A673 (cell line): ENCODE data around the gene QSOX2. TPM values are rescaled to one million over a fixed set of nuclear protein-coding genes. Genes with fewer than 3 reads are reported as not detected.

Experiments used
- BruUV-seq: library from RNA; stranded (reverse); fragments of 400-500 nt; replicated peaks from 2 replicates; lab custom pipeline; 2021; lab: Mats Ljungman, UMichigan
- CTCF ChIA-PET: fragments of 300-600 bp; sonication (Branson Sonifier 250); formaldehyde crosslinking; loops from one replicate; lab custom pipeline; 2022; ENCODE audit warnings: antibody characterized with exemption; lab: Charles Lee
- POLR2A ChIA-PET: fragments of 300-600 bp; sonication (Branson Sonifier 250); formaldehyde crosslinking; loops from one replicate; lab custom pipeline; 2022; ENCODE audit warnings: antibody characterized with exemption; ENCODE audit not compliant: low non-redundant PET; lab: Charles Lee
- DNase-seq: peaks from one replicate; pipeline ENCODE4 v3.0.0-alpha.2; 2015; ENCODE audit warnings: low spot score
- H3K27ac ChIP-seq: fragments of 200-600 bp; sonication (generic); 2 replicates; pipeline ENCODE4 v1.5.1; 2016; ENCODE audit warnings: mixed run types, low read depth, mild to moderate bottlenecking, mixed read lengths, antibody characterized with exemption, low read length; ENCODE audit not compliant: poor library complexity, severe bottlenecking
- H3K27me3 ChIP-seq: fragments of 200-600 bp; sonication (generic); replicated peaks from 2 replicates; pipeline ENCODE4 v1.6.1; 2017; ENCODE audit warnings: mixed run types, low read depth, mild to moderate bottlenecking, mixed read lengths, antibody characterized with exemption, low read length; ENCODE audit not compliant: insufficient read depth, poor library complexity
- H3K36me3 ChIP-seq: fragments of 200-600 bp; sonication (generic); 2 replicates; pipeline ENCODE4 v1.6.1; 2016; ENCODE audit warnings: mixed run types, mild to moderate bottlenecking, mixed read lengths, antibody characterized with exemption, low read length; ENCODE audit not compliant: insufficient read depth, poor library complexity, severe bottlenecking
- H3K4me1 ChIP-seq: fragments of 200-600 bp; sonication (generic); 2 replicates; pipeline ENCODE4 v1.6.1; 2017; ENCODE audit warnings: mixed run types, mild to moderate bottlenecking, mixed read lengths, antibody characterized with exemption, low read length; ENCODE audit not compliant: insufficient read depth, poor library complexity, severe bottlenecking
- H3K4me3 ChIP-seq: fragments of 200-600 bp; sonication (generic); 2 replicates; pipeline ENCODE4 v1.5.1; 2016; ENCODE audit warnings: low read depth, mixed run types, mild to moderate bottlenecking, mixed read lengths, low read length; ENCODE audit not compliant: poor library complexity, severe bottlenecking
- H3K9me3 ChIP-seq: fragments of 200-600 bp; sonication (generic); 2 replicates; pipeline ENCODE4 v1.6.1; 2016; ENCODE audit warnings: mixed run types, low read depth, mild to moderate bottlenecking, mixed read lengths, antibody characterized with exemption, low read length; ENCODE audit not compliant: poor library complexity, severe bottlenecking
- EZH2 ChIP-seq: fragments of 200-600 bp; sonication (generic); IDR thresholded peaks from 2 replicates; pipeline ENCODE4 v1.6.1; 2017; ENCODE audit warnings: borderline replicate concordance, low read depth, mild to moderate bottlenecking, mixed read lengths, antibody characterized with exemption, low read length; ENCODE audit not compliant: poor library complexity, severe bottlenecking
- intact Hi-C: fragments of 100-400 bp; cut with micrococcal nuclease; formaldehyde crosslinking; loops from one replicate; pipeline ENCODE4 v1.10.0; 2022; ENCODE audit not compliant: unreplicated experiment
- total RNA-seq: library from RNA; stranded (reverse); gene quantifications from 2 replicates; pipeline ENCODE4 v1.2.3, GENCODE V29; 2021
- TF ChIP-seq, protein P1 (sequence below): fragments of 300-800, 200-600 bp; sonication (generic); conservative IDR thresholded peaks from 2 replicates; pipeline ENCODE4 v1.5.1; 2017; ENCODE audit warnings: low read depth, mild to moderate bottlenecking, antibody characterized with exemption, low read length, moderate library complexity, mixed read lengths

QSOX2 gene
- total RNA-seq, 1 experiment from 2014 or later, result 43.7 TPM

DNA sequence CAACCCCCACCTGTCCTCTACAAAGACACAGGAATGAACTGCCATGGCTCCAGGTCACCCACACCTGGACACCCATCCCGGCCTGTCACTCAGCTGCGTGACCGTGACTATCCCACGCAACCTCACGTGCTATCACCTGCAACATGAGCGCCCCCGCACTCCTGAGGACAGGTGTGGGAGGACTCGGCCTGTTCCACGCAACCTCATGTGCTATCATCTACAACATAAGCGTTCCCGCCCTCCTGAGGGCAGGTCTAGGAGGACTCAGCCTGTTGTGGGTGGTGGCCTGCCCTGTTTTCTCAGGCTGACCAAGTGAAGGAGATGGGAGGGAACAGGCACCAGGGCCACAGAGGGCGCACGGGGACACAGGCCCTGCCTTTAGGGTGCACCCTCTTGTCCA, 4.1 kb downstream of the QSOX2 start:
- Histone ChIP-seq H3K36me3 (peaks cover 8% of the 10 kb centered on the region), H3K4me1 (peaks cover 12% of the 10 kb centered on the region), H3K4me3 (no peak overlapping the region), H3K27me3 (no peaks in the 10 kb centered on the region), H3K9me3 (no peaks in the 10 kb centered on the region), H3K27ac (no peak overlapping the region)
- ChIA-PET CTCF (no interaction called here), POLR2A (no interaction called here)
- TF ChIP-seq, protein P1, sequence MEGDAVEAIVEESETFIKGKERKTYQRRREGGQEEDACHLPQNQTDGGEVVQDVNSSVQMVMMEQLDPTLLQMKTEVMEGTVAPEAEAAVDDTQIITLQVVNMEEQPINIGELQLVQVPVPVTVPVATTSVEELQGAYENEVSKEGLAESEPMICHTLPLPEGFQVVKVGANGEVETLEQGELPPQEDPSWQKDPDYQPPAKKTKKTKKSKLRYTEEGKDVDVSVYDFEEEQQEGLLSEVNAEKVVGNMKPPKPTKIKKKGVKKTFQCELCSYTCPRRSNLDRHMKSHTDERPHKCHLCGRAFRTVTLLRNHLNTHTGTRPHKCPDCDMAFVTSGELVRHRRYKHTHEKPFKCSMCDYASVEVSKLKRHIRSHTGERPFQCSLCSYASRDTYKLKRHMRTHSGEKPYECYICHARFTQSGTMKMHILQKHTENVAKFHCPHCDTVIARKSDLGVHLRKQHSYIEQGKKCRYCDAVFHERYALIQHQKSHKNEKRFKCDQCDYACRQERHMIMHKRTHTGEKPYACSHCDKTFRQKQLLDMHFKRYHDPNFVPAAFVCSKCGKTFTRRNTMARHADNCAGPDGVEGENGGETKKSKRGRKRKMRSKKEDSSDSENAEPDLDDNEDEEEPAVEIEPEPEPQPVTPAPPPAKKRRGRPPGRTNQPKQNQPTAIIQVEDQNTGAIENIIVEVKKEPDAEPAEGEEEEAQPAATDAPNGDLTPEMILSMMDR, result no peak
- no peak for TF ChIP-seq EZH2
- DNase-seq, result no peak
- intact Hi-C loops, result no loop called here
- no TSS peak for BruUV-seq

DNA sequence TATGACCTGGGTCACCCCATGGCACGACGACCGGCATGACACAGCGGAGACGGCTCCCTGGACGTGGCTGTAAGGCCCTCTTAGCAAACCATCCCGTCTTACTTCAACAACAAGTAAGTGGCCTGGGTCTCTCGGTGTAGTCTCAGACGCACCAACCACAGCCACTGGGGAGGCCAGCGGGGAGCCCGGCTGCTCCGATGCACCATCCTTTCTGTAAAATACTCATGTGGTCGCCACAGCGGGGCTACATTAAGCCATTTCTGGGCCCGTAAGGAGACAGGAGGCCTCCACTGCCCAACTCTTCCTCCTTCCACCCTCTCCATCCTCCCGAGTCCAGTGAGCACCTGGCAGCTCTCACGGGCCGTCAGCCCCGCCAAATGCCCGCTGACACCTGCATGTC, 4.7 kb downstream of the QSOX2 start:
- H3K9me3 ChIP-seq, result no peaks in the 10 kb centered on the region
- DNase-seq, result no peak
- BruUV-seq, result no TSS peak
- CTCF ChIA-PET, result no interaction called here
- TF ChIP-seq, protein P1, result no peak
- no peak for TF ChIP-seq EZH2
- no peaks in the 10 kb centered on the region for H3K27me3 ChIP-seq
- no peak overlapping the region for H3K27ac ChIP-seq
- intact Hi-C loops, result no loop called here
- POLR2A ChIA-PET, result no interaction called here
- H3K4me1 ChIP-seq, result peaks cover 12% of the 10 kb centered on the region
- peaks cover 14% of the 10 kb centered on the region for H3K36me3 ChIP-seq
- H3K4me3 ChIP-seq, result no peak overlapping the region

DNA sequence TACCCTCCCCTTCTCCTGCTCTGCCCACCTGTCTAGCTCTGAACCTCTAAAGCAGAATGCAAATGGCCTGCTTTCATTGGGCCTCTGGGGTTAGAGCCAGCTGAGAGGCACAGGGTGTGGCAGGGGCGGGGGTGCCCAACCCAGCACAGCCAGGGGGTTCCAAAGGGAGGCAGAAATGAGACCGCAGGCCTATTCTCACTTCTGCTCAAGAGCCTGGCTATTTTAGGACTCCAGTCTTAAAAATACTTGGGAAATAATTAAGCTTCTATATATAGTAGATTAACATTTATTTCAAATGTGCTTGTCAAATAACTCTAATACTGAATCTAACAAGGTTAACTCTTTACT, 5.7 kb downstream of the QSOX2 start:
- ChIA-PET POLR2A (no interaction called here), CTCF (no interaction called here)
- Histone ChIP-seq H3K27ac (no peak overlapping the region), H3K36me3 (peaks cover 20% of the 10 kb centered on the region), H3K9me3 (no peaks in the 10 kb centered on the region), H3K27me3 (no peaks in the 10 kb centered on the region), H3K4me1 (peaks cover 12% of the 10 kb centered on the region), H3K4me3 (no peak overlapping the region)
- no peak for DNase-seq
- TF ChIP-seq, protein P1, result no peak
- BruUV-seq, result no TSS peak
- intact Hi-C loops, result no loop called here
